DMS79 (cell line): ENCODE results near the gene SENP7.
"Not testable (repeated sequence)": the region's sequence is repeated elsewhere in the genome, so short reads cannot be mapped to it uniquely, and the experiment has no call there.

Experiments
- DNase-seq: peaks from one replicate; lab custom pipeline; 2025; lab: John Stamatoyannopoulos, UW

Gene SENP7

GRCh38 chr3:101512646-101513418, at the start of gene SENP7:
Gene SENP7 (minus strand): TSS chr3:101513212. CDS start chr3:101513130, 82 bp downstream.
- peak; percentile 58 for DNase-seq

- peak; percentile 84 for DNase-seq
These were observed 48.8 kb upstream of the SENP7 start, which contains the start of gene TRMT10C for GRCh38 chr3:101561630-101562328. Gene TRMT10C (plus strand): TSS chr3:101561868. CDS start chr3:101564782, 2,914 bp downstream.

- DNase-seq, result no peak
These were observed 43.1 kb upstream of the SENP7 start for GRCh38 chr3:101556064-101556463.

GRCh38 chr3:101553381-101553780, 40.4 kb upstream of the SENP7 start:
- not testable (repeated sequence) for DNase-seq

GRCh38 chr3:101551359-101552081, 38.5 kb upstream of the SENP7 start:
- DNase-seq, result not testable (repeated sequence)

- no peak for DNase-seq
These were observed 36.5 kb upstream of the SENP7 start for GRCh38 chr3:101549473-101549872.

GRCh38 chr3:101548527-101549105, 35.6 kb upstream of the SENP7 start:
- no peak for DNase-seq

- DNase-seq, result no peak
These were observed 31.3 kb upstream of the SENP7 start for GRCh38 chr3:101544161-101544850.

GRCh38 chr3:101542957-101543356, 29.9 kb upstream of the SENP7 start:
- DNase-seq, result no peak

GRCh38 chr3:101536955-101537354, 23.9 kb upstream of the SENP7 start:
- not testable (repeated sequence) for DNase-seq

- DNase-seq, result no peak
These were observed 23.3 kb upstream of the SENP7 start for GRCh38 chr3:101536266-101536665.

GRCh38 chr3:101535221-101535620, 22.2 kb upstream of the SENP7 start:
- DNase-seq, result no peak

GRCh38 chr3:101533603-101533968, 20.6 kb upstream of the SENP7 start:
- no peak for DNase-seq

- DNase-seq, result no peak
These were observed 20.0 kb upstream of the SENP7 start for GRCh38 chr3:101532783-101533602.

GRCh38 chr3:101531473-101532086, 18.6 kb upstream of the SENP7 start:
- no peak for DNase-seq

- no peak for DNase-seq
These were observed 17.7 kb upstream of the SENP7 start for GRCh38 chr3:101530686-101531047.

GRCh38 chr3:101529816-101530685, 17.0 kb upstream of the SENP7 start:
- no peak for DNase-seq

- DNase-seq, result no peak
These were observed 14.9 kb upstream of the SENP7 start for GRCh38 chr3:101527906-101528305.

GRCh38 chr3:101527441-101527840, 14.4 kb upstream of the SENP7 start:
- no peak for DNase-seq
